Uterine smooth muscle cell (primary cell): ENCODE measurements around the gene SEC31A. TPM values are rescaled to one million over a fixed set of nuclear protein-coding genes. Genes with fewer than 3 reads are reported as not detected.

Experiments used
- total RNA-seq: library from RNA; depleted of rRNA; stranded (reverse); fragments of >200 nt; gene quantifications from 2 replicates; pipeline ENCODE4 v1.2.3, GENCODE V29; 2014

Gene SEC31A, protein sequence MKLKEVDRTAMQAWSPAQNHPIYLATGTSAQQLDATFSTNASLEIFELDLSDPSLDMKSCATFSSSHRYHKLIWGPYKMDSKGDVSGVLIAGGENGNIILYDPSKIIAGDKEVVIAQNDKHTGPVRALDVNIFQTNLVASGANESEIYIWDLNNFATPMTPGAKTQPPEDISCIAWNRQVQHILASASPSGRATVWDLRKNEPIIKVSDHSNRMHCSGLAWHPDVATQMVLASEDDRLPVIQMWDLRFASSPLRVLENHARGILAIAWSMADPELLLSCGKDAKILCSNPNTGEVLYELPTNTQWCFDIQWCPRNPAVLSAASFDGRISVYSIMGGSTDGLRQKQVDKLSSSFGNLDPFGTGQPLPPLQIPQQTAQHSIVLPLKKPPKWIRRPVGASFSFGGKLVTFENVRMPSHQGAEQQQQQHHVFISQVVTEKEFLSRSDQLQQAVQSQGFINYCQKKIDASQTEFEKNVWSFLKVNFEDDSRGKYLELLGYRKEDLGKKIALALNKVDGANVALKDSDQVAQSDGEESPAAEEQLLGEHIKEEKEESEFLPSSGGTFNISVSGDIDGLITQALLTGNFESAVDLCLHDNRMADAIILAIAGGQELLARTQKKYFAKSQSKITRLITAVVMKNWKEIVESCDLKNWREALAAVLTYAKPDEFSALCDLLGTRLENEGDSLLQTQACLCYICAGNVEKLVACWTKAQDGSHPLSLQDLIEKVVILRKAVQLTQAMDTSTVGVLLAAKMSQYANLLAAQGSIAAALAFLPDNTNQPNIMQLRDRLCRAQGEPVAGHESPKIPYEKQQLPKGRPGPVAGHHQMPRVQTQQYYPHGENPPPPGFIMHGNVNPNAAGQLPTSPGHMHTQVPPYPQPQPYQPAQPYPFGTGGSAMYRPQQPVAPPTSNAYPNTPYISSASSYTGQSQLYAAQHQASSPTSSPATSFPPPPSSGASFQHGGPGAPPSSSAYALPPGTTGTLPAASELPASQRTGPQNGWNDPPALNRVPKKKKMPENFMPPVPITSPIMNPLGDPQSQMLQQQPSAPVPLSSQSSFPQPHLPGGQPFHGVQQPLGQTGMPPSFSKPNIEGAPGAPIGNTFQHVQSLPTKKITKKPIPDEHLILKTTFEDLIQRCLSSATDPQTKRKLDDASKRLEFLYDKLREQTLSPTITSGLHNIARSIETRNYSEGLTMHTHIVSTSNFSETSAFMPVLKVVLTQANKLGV
- 286 and 368 TPM in 2 replicates for total RNA-seq

DNA sequence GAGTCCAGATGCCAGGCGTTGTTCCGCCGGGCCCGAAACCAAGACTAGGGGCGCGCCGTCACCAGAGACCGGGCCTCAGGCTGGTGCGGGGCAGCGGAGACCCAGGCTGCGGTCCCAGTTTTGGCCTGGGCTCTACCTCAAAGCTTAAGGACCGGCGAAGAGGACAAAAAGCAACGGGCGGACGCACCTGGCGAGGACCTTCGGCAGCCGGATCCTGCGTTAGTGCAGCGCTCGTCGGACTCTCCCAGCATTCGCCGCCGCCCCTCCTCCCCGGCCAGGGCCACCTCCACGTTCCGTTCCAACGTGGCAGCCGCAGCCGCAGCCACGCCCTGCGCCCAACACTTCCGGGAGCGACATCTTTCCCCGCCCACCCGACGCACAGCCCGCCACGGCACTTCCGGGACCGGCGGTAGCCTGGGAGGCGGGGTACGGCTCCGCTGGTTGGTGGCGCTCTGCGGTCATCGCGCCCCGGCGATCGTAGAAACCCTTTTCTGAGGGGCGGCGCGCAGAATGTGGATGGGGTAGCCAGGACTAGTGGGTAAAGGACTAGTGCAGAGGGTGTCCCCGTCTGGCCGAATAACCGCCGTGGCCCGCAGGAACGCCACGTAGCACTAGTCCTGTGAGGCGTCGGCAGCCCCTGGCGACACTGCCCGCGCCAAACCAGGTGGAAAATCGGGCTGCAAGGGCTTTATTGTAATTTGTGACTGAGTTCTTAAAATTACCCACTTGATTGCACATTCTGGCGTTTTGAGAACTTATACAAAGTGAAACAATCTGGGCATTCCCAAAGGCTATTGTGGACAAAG is at the start of gene SEC31A:
TSS of gene SEC31A (minus strand) at position 253 of the 806 bp plus-strand sequence. CDS start 9,217 bp downstream, outside the sequence.

DNA sequence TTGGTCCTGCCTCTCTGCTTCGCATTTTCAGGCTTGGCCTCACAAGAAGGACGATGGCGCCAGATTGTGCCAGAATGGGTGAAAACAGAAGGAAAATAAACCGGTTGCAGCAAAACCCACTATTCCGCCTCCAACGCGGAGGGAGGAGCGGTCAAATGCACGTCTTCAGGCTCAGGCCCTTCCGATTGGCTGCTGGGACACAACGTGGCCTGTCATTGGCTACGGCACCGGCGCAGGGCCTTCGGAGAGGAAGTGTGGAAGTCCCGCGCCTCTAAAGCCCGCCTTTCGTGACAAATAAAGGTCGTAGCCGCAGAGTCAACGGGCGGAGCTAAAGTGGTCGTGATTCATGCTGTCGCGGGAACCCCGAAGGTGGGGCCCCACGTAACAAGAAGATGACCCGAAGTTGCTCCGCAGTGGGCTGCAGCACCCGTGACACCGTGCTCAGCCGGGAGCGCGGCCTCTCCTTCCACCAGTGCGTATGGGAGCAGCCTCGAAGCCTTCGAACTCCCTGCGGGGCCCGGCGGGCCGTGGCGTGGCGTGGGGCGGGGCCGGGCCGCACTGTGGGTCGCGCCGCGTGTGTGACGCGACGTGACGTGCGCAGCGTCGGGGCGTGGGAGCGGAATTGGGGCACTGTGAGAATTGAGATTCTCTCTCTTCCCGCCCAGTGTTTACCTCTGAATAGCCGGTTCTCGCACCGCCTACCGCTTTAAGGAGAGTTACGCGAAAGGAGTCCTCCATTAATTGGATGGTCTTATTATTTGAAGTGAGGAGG is 9.6 kb upstream of the SEC31A start, which contains the start of gene THAP9:
TSS of gene THAP9 (plus strand) at position 325 of the 772 bp plus-strand sequence. CDS start at position 393, 68 bp downstream.

DNA sequence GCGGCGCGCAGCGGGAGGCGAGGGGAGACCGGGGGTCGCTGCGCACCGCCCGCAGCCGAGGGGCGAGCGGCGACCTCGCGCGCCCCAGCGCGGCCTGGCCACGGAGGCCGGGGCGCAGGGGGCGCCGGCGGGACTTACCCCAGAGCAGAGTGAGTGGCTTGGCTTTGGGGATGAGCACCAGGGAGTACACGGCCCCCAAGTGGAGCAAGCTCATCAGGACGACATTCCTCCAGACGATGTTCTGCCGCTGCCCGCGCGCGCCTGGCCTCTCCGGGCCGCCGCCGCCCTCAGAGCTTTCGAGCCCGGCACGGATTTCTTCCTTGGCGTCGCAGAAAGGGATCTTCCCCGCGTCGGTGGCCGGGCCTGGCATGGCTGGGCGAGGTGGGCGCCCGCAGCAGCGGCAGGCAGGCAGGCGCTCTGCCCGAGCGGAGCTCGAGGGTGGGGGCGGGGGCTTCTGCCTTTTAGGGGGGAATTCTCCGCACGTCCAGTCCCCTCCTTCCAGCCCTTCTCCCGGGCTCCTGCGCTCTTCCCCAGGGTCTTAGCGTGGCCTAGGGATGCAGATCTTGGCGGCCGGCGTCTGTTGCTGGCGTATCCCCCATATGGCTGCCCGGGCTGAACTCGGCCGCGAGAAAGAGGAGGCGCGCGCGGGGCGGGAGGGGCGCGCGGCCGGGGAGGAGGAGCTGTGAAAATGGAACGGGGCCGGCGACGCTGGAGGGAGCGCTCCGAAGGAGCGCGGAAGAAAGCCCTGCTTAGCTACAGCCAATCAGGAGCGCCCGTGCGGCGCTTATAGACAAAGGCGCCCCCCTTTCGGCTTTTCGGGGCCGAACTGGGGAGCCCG is 92.6 kb downstream of the SEC31A start, which contains the start of gene SCD5:
TSS of gene SCD5 (minus strand) at position 629 of the 838 bp plus-strand sequence. CDS start at position 370, 259 bp downstream.

Other genes starting within 250 kb of the SEC31A start
- 3.7 and 9.2 TPM in 2 replicates for gene SCD5, start 92.4 kb downstream of the SEC31A start, total RNA-seq
- 3.9 and 5.2 TPM in 2 replicates for gene THAP9, start 9.6 kb upstream of the SEC31A start, total RNA-seq
- 18.4 and 31.9 TPM in 2 replicates for gene LIN54, start 119.7 kb upstream of the SEC31A start, total RNA-seq
- gene COPS4, start 144.0 kb upstream of the SEC31A start, total RNA-seq, result 77.6 and 94.1 TPM in 2 replicates
- 0.25 TPM in 1 of 2 replicates, not detected in the other for gene PLAC8, start 223.6 kb upstream of the SEC31A start, total RNA-seq